Right ventricle myocardium inferior (tissue), 1 donor: Measurements from ENCODE around the gene SLC35F6. TPM values are rescaled to one million over a fixed set of nuclear protein-coding genes. Genes with fewer than 3 reads are reported as not detected.
A peak's percentile ranks its signal among the peaks of the same experiment; 100 is the strongest.
"Not testable (repeated sequence)": the region's sequence is repeated elsewhere in the genome, so short reads cannot be mapped to it uniquely, and the experiment has no call there.

ENCODE experiments used
- ATAC-seq: fragments of 200-7000 bp; cut with Tn5 transposase; one replicate; pipeline ENCODE4 v1.9.1; 2020; ENCODE audit warnings: mild to moderate bottlenecking, moderate library complexity
- DNase-seq: peaks from one replicate; pipeline ENCODE4 v3.0.0; 2021; ENCODE audit errors: missing footprints
- intact Hi-C: fragments of 100-400 bp; cut with DNase I; formaldehyde crosslinking; loops from one replicate; pipeline ENCODE4 v1.11.0; 2022
- total RNA-seq: library from RNA; stranded (reverse); fragmentation: NEBNext Ultra II Directional; extraction: Animal tissue kit (Norgen Biotek cat#: 25700); gene quantifications from one replicate; pipeline ENCODE4 v1.2.1, GENCODE V29; 2021
- donor health status: DM: no; HTN: yes; CAD: no; lungs with severe emphysema.

Gene SLC35F6
- total RNA-seq, 1 donor from 2014 or later, result 20.3 TPM

- intact Hi-C loops, result no loop called here
- peak; percentile 34 for ATAC-seq
- DNase-seq, result peak; percentile 82
Measured at GRCh38 chr2:26770986-26771586, 7.0 kb downstream of the SLC35F6 start.

GRCh38 chr2:26772064-26773001, 8.2 kb downstream of the SLC35F6 start:
- intact Hi-C loops, result no loop called here
- peak; percentile 95 for ATAC-seq
- peak; percentile 96 for DNase-seq

- ATAC-seq (no peak), DNase-seq (no peak)
- intact Hi-C loops, result no loop called here
Measured at GRCh38 chr2:26776195-26776800, 12.2 kb downstream of the SLC35F6 start.

GRCh38 chr2:26778098-26778497, 14.0 kb downstream of the SLC35F6 start:
- intact Hi-C loops, result no loop called here
- ATAC-seq, result no peak
- DNase-seq, result no peak

GRCh38 chr2:26778507-26778906, 14.4 kb downstream of the SLC35F6 start:
- ATAC-seq (no peak), DNase-seq (no peak)
- intact Hi-C loops, result no loop called here

GRCh38 chr2:26780203-26780760, 16.2 kb downstream of the SLC35F6 start:
- DNase-seq (no peak), ATAC-seq (no peak)
- intact Hi-C loops, result no loop called here

- ATAC-seq (no peak), DNase-seq (no peak)
- intact Hi-C loops, result no loop called here
Measured at GRCh38 chr2:26782876-26783704, 19.0 kb downstream of the SLC35F6 start.

DNA sequence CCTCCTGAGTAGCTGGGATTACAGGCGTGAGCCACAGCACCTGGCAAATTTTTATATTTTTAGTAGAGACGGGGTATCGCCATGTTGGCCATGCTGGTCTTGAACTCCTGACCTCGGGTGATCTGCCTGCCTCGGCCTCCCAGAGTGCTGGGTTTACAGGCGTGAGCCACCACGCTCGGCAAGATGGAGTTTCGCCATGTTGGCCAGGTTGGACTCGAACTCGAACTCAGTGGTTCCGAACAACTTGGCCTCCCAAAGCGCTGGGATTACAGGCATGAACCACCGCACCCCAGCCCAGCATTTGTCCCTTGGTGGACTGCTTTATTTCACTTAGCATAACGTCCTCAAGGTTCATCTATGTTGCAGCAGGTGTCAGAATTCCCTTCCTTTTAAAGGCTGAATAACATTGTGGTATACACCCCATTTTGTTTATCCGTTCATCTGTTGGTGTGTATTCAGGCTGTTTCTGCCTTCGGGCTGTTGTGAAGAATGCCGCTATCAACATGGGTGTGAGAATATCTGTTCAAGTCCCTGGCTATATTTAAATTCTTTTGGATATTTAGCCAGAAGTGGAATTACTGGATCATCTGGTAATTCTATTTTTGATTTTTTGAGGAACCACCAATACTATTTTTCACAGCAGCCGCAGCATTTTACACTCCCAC, 20.6 kb downstream of the SLC35F6 start:
- intact Hi-C loops, result no loop called here
- ATAC-seq, result no peak
- DNase-seq, result no peak

GRCh38 chr2:26785431-26786206, 21.5 kb downstream of the SLC35F6 start, which contains the start of gene CENPA:
CENPA (plus strand) TSS chr2:26786056; CDS start chr2:26786197, 141 bp downstream.
- DNase-seq (peak; percentile 98), ATAC-seq (peak; percentile 100)
- intact Hi-C loops, result no loop called here

GRCh38 chr2:26786207-26787028, 22.3 kb downstream of the SLC35F6 start:
- DNase-seq, result peak; percentile 81
- intact Hi-C loops, result no loop called here
- peak; percentile 11 for ATAC-seq

GRCh38 chr2:26792720-26793119, 28.6 kb downstream of the SLC35F6 start:
- peak; percentile 23 for ATAC-seq
- intact Hi-C loops, result no loop called here
- no peak for DNase-seq

DNA sequence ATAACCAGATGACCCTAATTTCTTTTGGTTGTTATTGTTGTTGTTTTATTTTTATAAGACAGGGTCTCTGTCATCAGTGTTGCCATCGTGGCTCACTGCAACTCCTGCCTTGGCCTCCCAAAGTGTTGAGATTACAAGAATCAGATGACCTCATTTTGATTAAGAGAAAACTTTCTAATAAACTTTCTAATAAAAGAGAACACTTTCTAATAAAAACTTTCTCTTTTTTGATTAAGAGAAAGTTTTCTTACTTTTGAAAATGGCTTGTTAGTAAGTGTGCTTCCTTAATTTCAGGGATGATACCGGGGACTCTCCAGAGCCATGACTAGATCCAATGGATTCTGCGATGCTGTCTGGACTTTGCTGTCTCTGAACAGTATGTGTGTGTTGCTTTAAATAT, 29.4 kb downstream of the SLC35F6 start:
- no peak for ATAC-seq
- no peak for DNase-seq
- intact Hi-C loops, result no loop called here

DNA sequence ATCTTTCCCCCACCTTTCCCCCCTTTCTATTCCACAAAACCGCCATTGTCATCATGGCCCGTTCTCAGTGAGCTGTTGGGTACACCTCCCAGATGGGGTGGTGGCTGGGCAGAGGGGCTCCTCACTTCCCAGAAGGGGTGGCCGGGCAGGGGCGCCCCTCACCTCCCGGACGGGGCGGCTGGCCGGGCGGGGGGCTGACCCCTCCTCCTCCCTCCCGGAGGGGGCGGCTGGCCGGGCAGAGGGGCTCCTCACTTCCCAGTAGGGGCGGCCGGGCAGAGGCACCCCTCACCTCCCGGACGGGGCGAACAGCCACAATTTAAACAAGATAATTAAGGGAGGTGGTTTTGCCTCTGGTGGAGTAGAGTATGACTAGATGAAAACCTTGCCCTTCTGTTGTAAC, 31.1 kb downstream of the SLC35F6 start:
- intact Hi-C loops, ATAC-seq, DNase-seq: not testable (repeated sequence)

- ATAC-seq (no peak), DNase-seq (no peak)
- intact Hi-C loops, result no loop called here
Measured at GRCh38 chr2:26801328-26801727, 37.2 kb downstream of the SLC35F6 start.

DNA sequence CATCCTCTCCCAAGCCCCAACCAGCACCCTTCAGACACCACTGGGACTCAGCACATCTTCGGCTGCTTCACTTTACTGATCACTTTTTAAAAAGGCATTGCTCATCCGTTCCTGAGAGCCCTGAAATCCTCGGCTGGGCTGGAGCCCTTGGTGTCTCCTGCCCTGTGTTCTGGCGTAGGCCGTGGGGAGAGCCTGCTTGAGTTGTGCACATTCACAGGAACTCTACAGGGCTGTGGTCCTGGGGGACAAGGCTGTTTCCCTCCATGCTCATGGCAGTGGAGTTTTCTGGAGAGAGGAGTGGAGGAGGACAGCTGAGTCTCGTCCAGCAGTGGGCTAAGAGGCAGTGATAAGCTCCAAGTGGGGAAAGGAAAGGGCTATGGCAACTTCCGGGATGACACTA, 37.7 kb downstream of the SLC35F6 start:
- no peak for ATAC-seq
- intact Hi-C loops, result no loop called here

GRCh38 chr2:26805241-26805676, 41.2 kb downstream of the SLC35F6 start:
- intact Hi-C loops, result no loop called here
- no peak for ATAC-seq

More for the DNA sequence above, 37.7 kb downstream of the SLC35F6 start:
- DNase-seq, result no peak

More at GRCh38 chr2:26805241-26805676, 41.2 kb downstream of the SLC35F6 start:
- DNase-seq, result no peak
